T-helper 2 cell treated with Interferon-gamma antibody and Interleukin-4, amounts not matched to agents 5 μg/mL and 100 μg/mL, for 36 hours (primary cell): ENCODE results near the gene ENKD1.
"Not testable (repeated sequence)": the region's sequence is repeated elsewhere in the genome, so short reads cannot be mapped to it uniquely, and the experiment has no call there.

Experiments
- DNase-seq: peaks from one replicate; pipeline ENCODE4 v3.0.0; 2021; ENCODE audit warnings: low spot score
- H3K27ac Mint-ChIP-seq: one replicate; pipeline ENCODE4 v1.8.0; 2021; ENCODE audit warnings: mild to moderate bottlenecking, mixed read lengths
- H3K27me3 Mint-ChIP-seq: one replicate; pipeline ENCODE4 v1.8.0; 2021; ENCODE audit warnings: low read depth, mixed read lengths
- H3K36me3 Mint-ChIP-seq: one replicate; pipeline ENCODE4 v1.8.0; 2021; ENCODE audit warnings: low read depth, mixed read lengths
- H3K4me1 Mint-ChIP-seq: one replicate; pipeline ENCODE4 v1.8.0; 2021; ENCODE audit warnings: low read depth, mixed read lengths
- H3K4me3 Mint-ChIP-seq: one replicate; pipeline ENCODE4 v1.8.0; 2022; ENCODE audit warnings: mild to moderate bottlenecking, moderate library complexity, mixed read lengths
- H3K9me3 Mint-ChIP-seq: one replicate; pipeline ENCODE4 v1.8.0; 2021; ENCODE audit warnings: mixed read lengths

Gene ENKD1

DNA sequence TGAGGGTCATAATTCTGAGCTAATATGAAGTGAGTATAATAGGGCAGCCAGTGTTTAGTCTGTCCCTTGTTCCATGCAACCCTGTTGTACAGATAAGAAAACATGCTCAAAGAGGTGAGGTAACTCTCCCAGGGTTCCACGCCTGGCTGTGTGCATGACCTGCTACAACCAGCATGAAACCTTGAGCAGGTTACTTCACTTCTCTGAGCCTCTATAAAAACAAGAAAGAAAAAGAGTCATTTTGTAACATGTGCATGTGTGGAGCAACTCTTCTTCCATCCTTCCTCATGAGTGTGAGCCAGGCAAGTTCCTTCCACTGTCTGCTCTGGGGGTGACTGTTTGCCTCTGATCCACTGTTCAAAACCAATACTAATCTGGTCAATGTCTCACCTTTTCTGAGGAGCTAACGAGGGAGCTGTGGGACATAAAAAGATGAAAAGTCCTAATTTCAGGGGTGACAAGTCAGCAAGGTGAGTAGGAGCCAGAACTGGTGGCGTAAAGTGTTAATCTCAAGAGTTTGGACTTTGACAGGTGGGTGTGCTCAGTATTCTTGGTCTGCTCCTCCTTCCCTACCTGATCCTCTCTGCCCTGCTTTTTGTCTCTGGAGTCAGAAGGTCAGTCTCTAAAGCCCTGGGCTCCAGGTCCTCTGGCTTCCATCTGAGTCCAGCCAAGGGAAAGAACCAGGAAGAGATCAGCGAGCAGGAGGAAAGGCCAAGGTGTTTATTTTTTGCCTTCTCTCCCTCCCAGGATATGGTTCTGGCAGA lies 31.1 kb upstream of the ENKD1 start:
- Mint-ChIP-seq H3K4me1 (peaks cover 6% of the 10 kb centered on the region), H3K4me3 (no peak overlapping the region), H3K36me3 (peaks cover 4% of the 10 kb centered on the region), H3K27me3 (no peaks in the 10 kb centered on the region), H3K27ac (no peak overlapping the region), H3K9me3 (no peaks in the 10 kb centered on the region)
- DNase-seq: no peak

GRCh38 chr16:67694611-67695010 lies 28.1 kb upstream of the ENKD1 start:
- no peaks in the 10 kb centered on the region for H3K27me3 Mint-ChIP-seq
- H3K36me3 Mint-ChIP-seq: peaks cover 6% of the 10 kb centered on the region
- H3K9me3 Mint-ChIP-seq: no peaks in the 10 kb centered on the region
- no peak overlapping the region for H3K4me3 Mint-ChIP-seq
- H3K27ac Mint-ChIP-seq: peak overlapping the region; percentile 21
- no peak for DNase-seq
- peaks cover 8% of the 10 kb centered on the region for H3K4me1 Mint-ChIP-seq

GRCh38 chr16:67693517-67694285 lies 27.2 kb upstream of the ENKD1 start:
- not testable (repeated sequence) for H3K4me3 Mint-ChIP-seq, DNase-seq, H3K27me3 Mint-ChIP-seq, H3K27ac Mint-ChIP-seq, H3K4me1 Mint-ChIP-seq, H3K9me3 Mint-ChIP-seq, H3K36me3 Mint-ChIP-seq

DNA sequence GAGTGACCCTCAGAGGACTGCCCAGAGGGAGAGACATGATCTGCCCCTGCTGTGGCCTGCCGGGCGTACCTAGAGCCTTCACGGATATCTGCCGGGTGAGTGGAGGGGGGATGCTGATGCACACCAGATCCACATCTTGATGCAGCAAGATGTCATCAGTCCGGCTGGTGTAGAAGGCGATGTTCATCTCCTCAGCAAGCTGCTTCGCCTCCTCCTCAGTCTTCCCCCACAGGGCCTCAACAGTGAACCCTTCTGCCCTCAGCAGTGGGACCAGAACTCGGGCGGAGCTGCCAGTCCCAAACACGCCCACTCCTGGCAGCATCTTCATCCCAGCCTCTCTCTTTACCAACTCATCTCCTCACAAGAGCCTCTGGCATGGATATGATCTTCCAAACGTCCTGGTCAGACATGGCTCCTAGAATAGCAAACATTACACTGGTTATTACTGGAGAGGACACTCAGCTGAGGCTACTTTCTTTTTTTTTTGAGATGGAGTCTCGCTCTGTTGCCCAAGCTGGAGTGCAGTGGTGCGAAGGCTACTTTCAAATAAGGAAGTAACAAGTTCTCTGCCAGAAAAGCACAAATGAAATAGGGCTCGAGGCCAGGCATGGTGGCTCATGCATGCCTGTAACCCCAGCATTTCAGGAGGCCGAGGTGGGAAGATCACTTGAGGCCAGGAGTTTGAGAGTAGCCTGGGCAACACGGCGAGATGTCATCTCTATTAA lies 19.0 kb upstream of the ENKD1 start:
- H3K9me3 Mint-ChIP-seq: no peaks in the 10 kb centered on the region
- H3K27ac Mint-ChIP-seq: peak overlapping the region; percentile 69
- H3K4me1 Mint-ChIP-seq: no peaks in the 10 kb centered on the region
- H3K4me3 Mint-ChIP-seq: no peak overlapping the region
- H3K36me3 Mint-ChIP-seq: peaks cover 7% of the 10 kb centered on the region
- no peaks in the 10 kb centered on the region for H3K27me3 Mint-ChIP-seq
- no peak for DNase-seq

GRCh38 chr16:67683767-67684166 lies 17.2 kb upstream of the ENKD1 start:
- no peak for DNase-seq
- H3K36me3 Mint-ChIP-seq: peaks cover 7% of the 10 kb centered on the region
- H3K4me1 Mint-ChIP-seq: no peaks in the 10 kb centered on the region
- H3K27me3 Mint-ChIP-seq: no peaks in the 10 kb centered on the region
- no peak overlapping the region for H3K4me3 Mint-ChIP-seq
- H3K27ac Mint-ChIP-seq: no peak overlapping the region
- no peaks in the 10 kb centered on the region for H3K9me3 Mint-ChIP-seq

- no peaks in the 10 kb centered on the region for H3K27me3 Mint-ChIP-seq
- DNase-seq: no peak
- H3K4me3 Mint-ChIP-seq: no peak overlapping the region
- H3K27ac Mint-ChIP-seq: no peak overlapping the region
- peaks cover 2% of the 10 kb centered on the region for H3K36me3 Mint-ChIP-seq
- H3K9me3 Mint-ChIP-seq: no peaks in the 10 kb centered on the region
- H3K4me1 Mint-ChIP-seq: no peaks in the 10 kb centered on the region
These were observed 13.7 kb upstream of the ENKD1 start for GRCh38 chr16:67679935-67680897.

- DNase-seq: no peak
- no peak overlapping the region for H3K4me3 Mint-ChIP-seq
- H3K4me1 Mint-ChIP-seq: no peaks in the 10 kb centered on the region
- no peak overlapping the region for H3K27ac Mint-ChIP-seq
- no peaks in the 10 kb centered on the region for H3K9me3 Mint-ChIP-seq
- H3K36me3 Mint-ChIP-seq: no peaks in the 10 kb centered on the region
- no peaks in the 10 kb centered on the region for H3K27me3 Mint-ChIP-seq
These were observed 11.9 kb upstream of the ENKD1 start for GRCh38 chr16:67678354-67679023.

DNA sequence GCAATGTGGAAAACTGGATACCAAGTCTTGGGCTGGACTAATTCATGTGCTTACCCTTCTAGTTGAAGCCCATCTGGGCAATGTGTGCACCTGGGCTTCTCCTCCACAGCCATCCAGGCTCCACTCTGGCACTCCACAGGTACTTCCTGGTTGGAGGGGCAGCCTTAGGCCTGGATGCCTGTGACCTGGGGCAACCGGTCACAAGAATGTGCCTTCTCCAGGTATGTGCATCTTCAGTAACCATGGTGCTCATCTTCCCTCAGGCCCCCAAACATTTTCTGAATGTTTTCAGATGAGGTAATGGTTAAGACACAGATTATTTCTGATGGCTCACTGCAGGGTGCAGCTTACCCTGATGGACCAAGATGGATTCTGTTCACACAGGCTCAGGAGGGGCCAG lies 11.2 kb upstream of the ENKD1 start:
- Mint-ChIP-seq H3K4me1 (no peaks in the 10 kb centered on the region), H3K27ac (no peak overlapping the region), H3K9me3 (no peaks in the 10 kb centered on the region), H3K36me3 (no peaks in the 10 kb centered on the region), H3K4me3 (no peak overlapping the region), H3K27me3 (no peaks in the 10 kb centered on the region)
- DNase-seq: no peak

- Mint-ChIP-seq H3K4me1 (no peaks in the 10 kb centered on the region), H3K36me3 (no peaks in the 10 kb centered on the region), H3K9me3 (no peaks in the 10 kb centered on the region), H3K27ac (no peak overlapping the region), H3K4me3 (no peak overlapping the region), H3K27me3 (no peaks in the 10 kb centered on the region)
- no peak for DNase-seq
These were observed 10.4 kb upstream of the ENKD1 start for GRCh38 chr16:67676939-67677338.

DNA sequence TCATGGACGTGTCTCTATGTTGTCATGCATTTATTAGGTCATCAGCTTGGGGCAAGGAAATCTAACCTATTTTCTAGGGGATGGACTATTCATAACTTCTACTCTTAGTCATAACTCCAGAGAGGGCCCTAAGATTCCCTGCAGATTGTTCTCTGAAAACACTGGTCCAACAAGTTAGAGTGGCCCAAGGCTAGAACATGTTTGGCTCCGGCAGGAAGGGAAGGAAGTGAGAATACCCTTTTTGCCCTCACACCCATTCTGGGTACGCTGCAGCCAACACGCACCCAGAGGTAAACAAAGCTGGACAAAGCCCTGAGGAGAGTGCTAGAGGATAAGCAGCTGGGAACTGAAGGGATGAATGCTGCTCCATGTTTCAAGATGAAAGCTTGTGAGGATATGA lies 10.0 kb upstream of the ENKD1 start:
- Mint-ChIP-seq H3K4me1 (no peaks in the 10 kb centered on the region), H3K27me3 (no peaks in the 10 kb centered on the region), H3K27ac (no peak overlapping the region), H3K4me3 (no peak overlapping the region), H3K36me3 (no peaks in the 10 kb centered on the region), H3K9me3 (no peaks in the 10 kb centered on the region)
- DNase-seq: no peak

DNA sequence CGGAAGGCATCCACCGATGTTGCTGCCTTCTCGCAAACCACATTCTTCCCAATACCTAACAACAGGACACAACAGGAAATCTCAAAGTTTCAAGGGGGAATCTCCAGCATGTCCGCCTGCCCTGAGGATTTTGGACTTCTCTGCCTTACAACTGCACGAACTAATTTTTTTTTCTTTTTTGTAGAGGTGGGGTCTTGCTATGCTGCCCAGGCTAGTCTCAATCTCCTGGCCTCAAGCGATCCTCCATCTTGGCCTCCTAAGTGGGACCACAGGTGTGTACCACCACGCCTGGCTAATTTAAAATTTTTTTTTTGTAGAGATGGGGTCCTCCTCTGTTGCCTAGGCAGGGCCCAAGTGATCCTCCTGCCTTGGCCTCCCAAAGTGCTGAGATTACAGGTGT lies 9.4 kb upstream of the ENKD1 start:
- Mint-ChIP-seq H3K27ac (no peak overlapping the region), H3K36me3 (no peaks in the 10 kb centered on the region), H3K9me3 (no peaks in the 10 kb centered on the region), H3K4me3 (no peak overlapping the region), H3K4me1 (no peaks in the 10 kb centered on the region), H3K27me3 (no peaks in the 10 kb centered on the region)
- no peak for DNase-seq

DNA sequence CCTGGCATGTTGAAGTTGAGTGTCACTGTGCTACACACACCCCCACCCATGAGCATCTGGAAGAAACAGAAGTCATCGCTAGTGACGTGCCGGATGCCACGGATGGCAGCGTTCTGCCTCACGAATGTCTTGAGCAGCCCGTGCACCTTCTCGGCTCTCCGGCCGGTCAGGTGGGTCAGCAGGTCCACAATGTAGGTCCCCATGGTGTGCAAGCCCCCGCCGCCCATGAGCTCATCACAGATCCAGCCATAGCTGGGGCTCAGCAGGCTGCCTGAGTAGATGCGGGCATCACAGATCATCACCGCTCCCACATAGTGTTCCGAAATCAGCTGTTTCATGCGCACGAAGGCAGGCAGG lies 9.0 kb upstream of the ENKD1 start:
- H3K9me3 Mint-ChIP-seq: no peaks in the 10 kb centered on the region
- DNase-seq: no peak
- no peaks in the 10 kb centered on the region for H3K36me3 Mint-ChIP-seq
- no peaks in the 10 kb centered on the region for H3K4me1 Mint-ChIP-seq
- H3K27me3 Mint-ChIP-seq: no peaks in the 10 kb centered on the region
- no peak overlapping the region for H3K4me3 Mint-ChIP-seq
- H3K27ac Mint-ChIP-seq: no peak overlapping the region
